ENCODE data around the gene GMDS. TPM values are rescaled to one million over a fixed set of nuclear protein-coding genes. Genes with fewer than 3 reads are reported as not detected.

The GMDS gene
- total RNA-seq, 2 experiments from 2014 or later = 13.9 to 16.4 TPM

- ChIA-PET CTCF (no interaction called here), POLR2A (no interaction called here)
- Mint-ChIP-seq H3K9me3 (no peaks in the 10 kb centered on the region), H3K4me1 (ENCODE audit: low read depth) (no peaks in the 10 kb centered on the region), H3K27me3 (no peaks in the 10 kb centered on the region), H3K27ac (no peak overlapping the region), H3K36me3 (ENCODE audit: low read depth) (no peaks in the 10 kb centered on the region), H3K4me3 (no peak overlapping the region)
- DNase-seq (no peak), ATAC-seq (ENCODE audit: poor library complexity) (no peak)
- intact Hi-C loops (cut with DNase I, micrococcal nuclease) = no loop called here
- no peaks in the 10 kb centered on the region for H3K36me3 ChIP-seq (ENCODE audit: insufficient read depth, low read length)
- H3K9me3 ChIP-seq (ENCODE audit: control insufficient read depth in 1 of 2, insufficient read depth in 1 of 2, low read length in 2 of 2) = no peaks in the 10 kb centered on the region
- no peaks in the 10 kb centered on the region for H3K27me3 ChIP-seq (ENCODE audit: control insufficient read depth in 1 of 2, insufficient read depth in 2 of 2, low read length in 2 of 2)
- no peak overlapping the region for H3K4me3 ChIP-seq (ENCODE audit: low read length)
- no peaks in the 10 kb centered on the region for H3K4me1 ChIP-seq (ENCODE audit: insufficient read depth, low read length)
- no peak overlapping the region for H3K27ac ChIP-seq (ENCODE audit: low read depth in 1 of 2, low read length in 2 of 2)
- TF ChIP-seq, protein P1, sequence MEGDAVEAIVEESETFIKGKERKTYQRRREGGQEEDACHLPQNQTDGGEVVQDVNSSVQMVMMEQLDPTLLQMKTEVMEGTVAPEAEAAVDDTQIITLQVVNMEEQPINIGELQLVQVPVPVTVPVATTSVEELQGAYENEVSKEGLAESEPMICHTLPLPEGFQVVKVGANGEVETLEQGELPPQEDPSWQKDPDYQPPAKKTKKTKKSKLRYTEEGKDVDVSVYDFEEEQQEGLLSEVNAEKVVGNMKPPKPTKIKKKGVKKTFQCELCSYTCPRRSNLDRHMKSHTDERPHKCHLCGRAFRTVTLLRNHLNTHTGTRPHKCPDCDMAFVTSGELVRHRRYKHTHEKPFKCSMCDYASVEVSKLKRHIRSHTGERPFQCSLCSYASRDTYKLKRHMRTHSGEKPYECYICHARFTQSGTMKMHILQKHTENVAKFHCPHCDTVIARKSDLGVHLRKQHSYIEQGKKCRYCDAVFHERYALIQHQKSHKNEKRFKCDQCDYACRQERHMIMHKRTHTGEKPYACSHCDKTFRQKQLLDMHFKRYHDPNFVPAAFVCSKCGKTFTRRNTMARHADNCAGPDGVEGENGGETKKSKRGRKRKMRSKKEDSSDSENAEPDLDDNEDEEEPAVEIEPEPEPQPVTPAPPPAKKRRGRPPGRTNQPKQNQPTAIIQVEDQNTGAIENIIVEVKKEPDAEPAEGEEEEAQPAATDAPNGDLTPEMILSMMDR (IDR thresholded peaks at IDR 0.05) = no peak
Observed at GRCh38 chr6:1652842-1653241, 592.6 kb downstream of the GMDS start.

- DNase-seq = no peak
Observed at GRCh38 chr6:1651362-1651761, 594.0 kb downstream of the GMDS start.

DNA sequence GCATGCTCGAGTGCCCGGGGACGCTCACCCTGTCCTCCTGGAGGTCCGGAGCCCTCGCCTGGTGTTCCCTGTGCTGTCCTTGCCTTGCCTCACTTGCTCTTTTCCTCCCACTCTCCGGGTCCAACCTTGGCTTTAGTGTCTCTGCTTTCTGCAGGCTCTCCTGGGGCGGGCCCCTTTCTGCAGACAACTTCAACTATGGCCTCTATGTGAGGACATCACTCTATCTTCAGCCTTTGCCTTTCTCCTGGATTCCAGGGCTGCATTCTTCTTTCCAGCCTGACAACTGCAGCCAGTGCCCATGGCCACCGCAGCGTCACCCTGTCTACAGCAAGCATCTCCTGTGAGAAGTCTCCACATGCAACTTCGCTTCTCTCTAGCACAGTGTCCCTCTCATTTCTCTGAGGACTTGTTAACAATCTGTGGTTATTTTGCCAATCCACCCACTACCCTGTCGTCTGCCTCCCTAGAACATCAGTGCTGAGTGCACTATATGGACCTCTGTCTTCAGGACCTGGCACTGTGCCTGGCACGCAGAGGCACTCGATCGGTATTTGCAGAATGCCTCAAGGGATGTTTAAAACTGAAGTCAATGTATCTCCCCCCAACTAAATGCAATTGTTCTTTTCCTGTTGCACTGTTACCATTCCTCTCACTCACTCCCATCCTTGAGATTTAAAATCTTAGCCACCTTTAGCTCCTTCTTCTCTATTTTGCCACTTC is 599.8 kb downstream of the GMDS start:
- ATAC-seq (ENCODE audit: poor library complexity) = no peak
- H3K27me3 ChIP-seq (ENCODE audit: control insufficient read depth in 1 of 2, insufficient read depth in 2 of 2, low read length in 2 of 2) = no peaks in the 10 kb centered on the region
- Mint-ChIP-seq H3K27ac (no peak overlapping the region), H3K4me3 (no peak overlapping the region), H3K36me3 (ENCODE audit: low read depth) (no peaks in the 10 kb centered on the region), H3K27me3 (no peaks in the 10 kb centered on the region), H3K9me3 (no peaks in the 10 kb centered on the region), H3K4me1 (ENCODE audit: low read depth) (no peaks in the 10 kb centered on the region)
- H3K27ac ChIP-seq (ENCODE audit: low read depth in 1 of 2, low read length in 2 of 2) = no peak overlapping the region
- no peaks in the 10 kb centered on the region for H3K9me3 ChIP-seq (ENCODE audit: control insufficient read depth in 1 of 2, insufficient read depth in 1 of 2, low read length in 2 of 2)
- CTCF ChIA-PET = no interaction called here
- H3K36me3 ChIP-seq (ENCODE audit: insufficient read depth, low read length) = no peaks in the 10 kb centered on the region
- H3K4me3 ChIP-seq (ENCODE audit: low read length) = no peak overlapping the region
- intact Hi-C loops (cut with DNase I, micrococcal nuclease) = no loop called here
- H3K4me1 ChIP-seq (ENCODE audit: insufficient read depth, low read length) = no peaks in the 10 kb centered on the region
- TF ChIP-seq, protein P1 (IDR thresholded peaks at IDR 0.05) = no peak
- POLR2A ChIA-PET = no interaction called here
- DNase-seq = no peak

More at GRCh38 chr6:1651362-1651761, 594.0 kb downstream of the GMDS start:
- H3K4me1 ChIP-seq (ENCODE audit: insufficient read depth, low read length) = no peaks in the 10 kb centered on the region
- no peaks in the 10 kb centered on the region for H3K36me3 ChIP-seq (ENCODE audit: insufficient read depth, low read length)
- Mint-ChIP-seq H3K36me3 (ENCODE audit: low read depth) (no peaks in the 10 kb centered on the region), H3K4me1 (ENCODE audit: low read depth) (no peaks in the 10 kb centered on the region), H3K4me3 (no peak overlapping the region), H3K27me3 (no peaks in the 10 kb centered on the region), H3K9me3 (no peaks in the 10 kb centered on the region), H3K27ac (no peak overlapping the region)
- no peak overlapping the region for H3K27ac ChIP-seq (ENCODE audit: low read depth in 1 of 2, low read length in 2 of 2)
- CTCF ChIA-PET = no interaction called here
- intact Hi-C loops (cut with DNase I, micrococcal nuclease) = no loop called here
- ATAC-seq (ENCODE audit: poor library complexity) = no peak
- H3K4me3 ChIP-seq (ENCODE audit: low read length) = no peak overlapping the region
- TF ChIP-seq, protein P1 (IDR thresholded peaks at IDR 0.05) = no peak
- H3K9me3 ChIP-seq (ENCODE audit: control insufficient read depth in 1 of 2, insufficient read depth in 1 of 2, low read length in 2 of 2) = no peaks in the 10 kb centered on the region
- H3K27me3 ChIP-seq (ENCODE audit: control insufficient read depth in 1 of 2, insufficient read depth in 2 of 2, low read length in 2 of 2) = no peaks in the 10 kb centered on the region
- POLR2A ChIA-PET = no interaction called here

Measured in CD4-positive, alpha-beta T cell (primary cell).